Trophoblast cell (in vitro differentiated cells and primary cell): ENCODE results near the gene LRP1B.

Experiments
- DNase-seq, 2 donors: peaks; one replicate each; pipeline ENCODE4 v3.0.0-alpha.2; 2016
- H2AFZ ChIP-seq: 2 replicates; pipeline ENCODE4 v1.6.1; 2013; ENCODE audit warnings: low read length, moderate library complexity, mild to moderate bottlenecking; ENCODE audit not compliant: insufficient read depth, poor library complexity
- H2AK5ac ChIP-seq: 2 replicates; pipeline ENCODE4 v1.6.1; 2013; ENCODE audit warnings: mild to moderate bottlenecking, low read length
- H2BK120ac ChIP-seq: 2 replicates; pipeline ENCODE4 v1.6.1; 2013; ENCODE audit warnings: low read length, mild to moderate bottlenecking, moderate library complexity; ENCODE audit not compliant: insufficient read depth, poor library complexity
- H2BK12ac ChIP-seq: 2 replicates; pipeline ENCODE4 v1.6.1; 2013; ENCODE audit warnings: mild to moderate bottlenecking, low read length, moderate library complexity
- H2BK5ac ChIP-seq: 2 replicates; pipeline ENCODE4 v1.6.1; 2013; ENCODE audit warnings: low read length, low read depth, moderate library complexity, mild to moderate bottlenecking; ENCODE audit not compliant: poor library complexity
- H3K14ac ChIP-seq: 2 replicates; pipeline ENCODE4 v1.6.1; 2013; ENCODE audit warnings: mild to moderate bottlenecking, low read length
- H3K18ac ChIP-seq: 2 replicates; pipeline ENCODE4 v1.6.1; 2013; ENCODE audit warnings: mild to moderate bottlenecking, low read length
- H3K23ac ChIP-seq: 2 replicates; pipeline ENCODE4 v1.6.1; 2013; ENCODE audit warnings: low read length
- H3K27ac ChIP-seq: 2 replicates; pipeline ENCODE4 v1.5.1; 2013; ENCODE audit warnings: low read depth, mild to moderate bottlenecking, inconsistent platforms, low read length, moderate library complexity
- H3K27me3 ChIP-seq: 2 replicates; pipeline ENCODE4 v1.6.1; 2013; ENCODE audit warnings: inconsistent platforms, mild to moderate bottlenecking, low read length, moderate library complexity; ENCODE audit not compliant: insufficient read depth
- H3K36me3 ChIP-seq, 2 experiments: 1 replicate in 1 of 2; 2 replicates in 1 of 2; pipeline ENCODE4 v1.6.1; 2013; ENCODE audit warnings: low read length in 2 of 2, mild to moderate bottlenecking in 2 of 2, moderate library complexity in 1 of 2; ENCODE audit not compliant: insufficient read depth in 2 of 2, control insufficient read depth in 1 of 2
- H3K4ac ChIP-seq: 2 replicates; pipeline ENCODE4 v1.6.1; 2013; ENCODE audit warnings: low read depth, mild to moderate bottlenecking, low read length, moderate library complexity
- H3K4me1 ChIP-seq, 2 experiments: 1 replicate in 1 of 2; 2 replicates in 1 of 2; pipeline ENCODE4 v1.6.1; 2013; ENCODE audit warnings: low read length in 2 of 2, mild to moderate bottlenecking in 2 of 2, moderate library complexity in 1 of 2; ENCODE audit not compliant: insufficient read depth in 2 of 2, control insufficient read depth in 1 of 2
- H3K4me2 ChIP-seq: 2 replicates; pipeline ENCODE4 v1.6.1; 2013; ENCODE audit warnings: inconsistent platforms, mild to moderate bottlenecking, low read length, moderate library complexity
- H3K4me3 ChIP-seq: 2 replicates; pipeline ENCODE4 v1.5.1; 2013; ENCODE audit warnings: mild to moderate bottlenecking, low read depth, low read length, inconsistent platforms
- H3K79me1 ChIP-seq: one replicate; pipeline ENCODE4 v1.6.1; 2013; ENCODE audit warnings: low read length
- H3K79me2 ChIP-seq: 2 replicates; pipeline ENCODE4 v1.6.1; 2013; ENCODE audit warnings: low read length, mild to moderate bottlenecking; ENCODE audit not compliant: control insufficient read depth, insufficient read depth, poor library complexity
- H3K9ac ChIP-seq: 2 replicates; pipeline ENCODE4 v1.6.1; 2013; ENCODE audit warnings: mild to moderate bottlenecking, low read length
- H3K9me3 ChIP-seq: 2 replicates; pipeline ENCODE4 v1.6.1; 2013; ENCODE audit warnings: low read depth, mild to moderate bottlenecking, control low read depth, inconsistent platforms, low read length; ENCODE audit not compliant: insufficient read depth
- H4K12ac ChIP-seq: 2 replicates; pipeline ENCODE4 v1.6.1; 2013; ENCODE audit warnings: low read depth, mild to moderate bottlenecking, low read length, moderate library complexity
- H4K8ac ChIP-seq: 2 replicates; pipeline ENCODE4 v1.6.1; 2013; ENCODE audit warnings: low read depth, mild to moderate bottlenecking, low read length, moderate library complexity
- H4K91ac ChIP-seq: one replicate; pipeline ENCODE4 v1.6.1; 2013; ENCODE audit warnings: low read depth, mild to moderate bottlenecking, low read length, moderate library complexity
- WGBS: extraction: QIAGEN DNeasy Blood & Tissue Kit; methylation state at CpG from one replicate; pipeline ENCODE4 v1.1.7; 2013; ENCODE audit warnings: missing lambda C conversion rate; ENCODE audit not compliant: insufficient read length, insufficient coverage; ENCODE audit errors: extremely low coverage; 5-methylcytosine and 5-hydroxymethylcytosine counted together

The LRP1B gene

GRCh38 chr2:140337061-140337460, 1793.8 kb downstream of the LRP1B start:
- WGBS: no CpG with 5 or more reads among the region's 4 CpGs
- no peak overlapping the region for H2BK12ac ChIP-seq

GRCh38 chr2:140316345-140316744, 1814.5 kb downstream of the LRP1B start:
- no peak overlapping the region for H2BK120ac ChIP-seq
- no peaks in the 10 kb centered on the region for H3K79me1 ChIP-seq
- DNase-seq: no peak
- no peak overlapping the region for H2AK5ac ChIP-seq
- no peaks in the 10 kb centered on the region for H3K79me2 ChIP-seq
- no peaks in the 10 kb centered on the region for H3K36me3 ChIP-seq
- H4K8ac ChIP-seq: no peak overlapping the region
- no peaks in the 10 kb centered on the region for H3K4me1 ChIP-seq
- H3K18ac ChIP-seq: no peak overlapping the region
- no CpG with 5 or more reads among the region's 3 CpGs for WGBS
- H2BK12ac ChIP-seq: no peak overlapping the region
- H3K27ac ChIP-seq: no peak overlapping the region
- no peak overlapping the region for H4K12ac ChIP-seq
- H3K4me2 ChIP-seq: no peak overlapping the region
- no peak overlapping the region for H2BK5ac ChIP-seq
- H3K27me3 ChIP-seq: no peaks in the 10 kb centered on the region
- H3K14ac ChIP-seq: no peak overlapping the region
- H3K4ac ChIP-seq: no peak overlapping the region
- H3K9ac ChIP-seq: no peak overlapping the region
- no peak overlapping the region for H4K91ac ChIP-seq
- no peak overlapping the region for H2AFZ ChIP-seq
- no peaks in the 10 kb centered on the region for H3K9me3 ChIP-seq
- no peak overlapping the region for H3K4me3 ChIP-seq
- H3K23ac ChIP-seq: no peak overlapping the region

More at GRCh38 chr2:140337061-140337460, 1793.8 kb downstream of the LRP1B start:
- H3K23ac ChIP-seq: no peak overlapping the region
- no peak overlapping the region for H2AK5ac ChIP-seq
- no peak overlapping the region for H4K12ac ChIP-seq
- H2BK5ac ChIP-seq: no peak overlapping the region
- DNase-seq: no peak
- no peaks in the 10 kb centered on the region for H3K4me1 ChIP-seq
- H3K18ac ChIP-seq: no peak overlapping the region
- H3K9ac ChIP-seq: no peak overlapping the region
- H3K79me2 ChIP-seq: no peaks in the 10 kb centered on the region
- no peaks in the 10 kb centered on the region for H3K9me3 ChIP-seq
- no peaks in the 10 kb centered on the region for H3K79me1 ChIP-seq
- H3K27me3 ChIP-seq: no peaks in the 10 kb centered on the region
- H3K36me3 ChIP-seq: no peaks in the 10 kb centered on the region
- H4K8ac ChIP-seq: no peak overlapping the region
- H3K4me3 ChIP-seq: no peak overlapping the region
- H3K4ac ChIP-seq: no peak overlapping the region
- H3K14ac ChIP-seq: no peak overlapping the region
- H4K91ac ChIP-seq: no peak overlapping the region
- H2AFZ ChIP-seq: no peak overlapping the region
- H3K4me2 ChIP-seq: no peak overlapping the region
- H3K27ac ChIP-seq: no peak overlapping the region
- H2BK120ac ChIP-seq: no peak overlapping the region

- no CpG with 5 or more reads among the region's 1 CpG for WGBS
- DNase-seq: no peak
Observed at GRCh38 chr2:140311905-140312304, 1818.9 kb downstream of the LRP1B start.

GRCh38 chr2:140308706-140309105, 1822.1 kb downstream of the LRP1B start:
- Histone ChIP-seq H2BK120ac (no peak overlapping the region), H4K91ac (no peak overlapping the region), H3K79me1 (no peaks in the 10 kb centered on the region), H3K14ac (no peak overlapping the region), H4K8ac (no peak overlapping the region), H3K18ac (no peak overlapping the region), H3K27ac (no peak overlapping the region), H2BK12ac (no peak overlapping the region), H2BK5ac (no peak overlapping the region), H3K4me3 (no peak overlapping the region), H2AK5ac (no peak overlapping the region), H3K79me2 (no peaks in the 10 kb centered on the region), H3K9me3 (no peaks in the 10 kb centered on the region), H4K12ac (no peak overlapping the region), H3K9ac (no peak overlapping the region), H3K4me1 (no peaks in the 10 kb centered on the region), H3K36me3 (no peaks in the 10 kb centered on the region), H3K4me2 (no peak overlapping the region), H3K23ac (no peak overlapping the region), H3K27me3 (no peaks in the 10 kb centered on the region), H3K4ac (no peak overlapping the region), H2AFZ (no peak overlapping the region)
- no peak for DNase-seq

More at GRCh38 chr2:140311905-140312304, 1818.9 kb downstream of the LRP1B start:
- Histone ChIP-seq H3K4me2 (no peak overlapping the region), H3K23ac (no peak overlapping the region), H3K4me3 (no peak overlapping the region), H3K27ac (no peak overlapping the region), H3K9me3 (no peaks in the 10 kb centered on the region), H2BK12ac (no peak overlapping the region), H4K12ac (no peak overlapping the region), H3K9ac (no peak overlapping the region), H3K18ac (no peak overlapping the region), H3K4ac (no peak overlapping the region), H3K79me2 (no peaks in the 10 kb centered on the region), H2AFZ (no peak overlapping the region), H3K27me3 (no peaks in the 10 kb centered on the region), H2BK5ac (no peak overlapping the region), H3K36me3 (no peaks in the 10 kb centered on the region), H3K79me1 (no peaks in the 10 kb centered on the region), H3K14ac (no peak overlapping the region), H3K4me1 (no peaks in the 10 kb centered on the region), H2AK5ac (no peak overlapping the region), H2BK120ac (no peak overlapping the region), H4K8ac (no peak overlapping the region), H4K91ac (no peak overlapping the region)
